PC-3 (cell line): ENCODE data around the gene SLC38A10. TPM values are rescaled to one million over a fixed set of nuclear protein-coding genes. Genes with fewer than 3 reads are reported as not detected.
A peak's percentile ranks its signal among the peaks of the same experiment; 100 is the strongest.

Experiments used
- ATAC-seq: fragments of 200-7000 bp; cut with Tn5 transposase; 2 replicates; pipeline ENCODE4 v1.9.1; 2020; ENCODE audit warnings: mild to moderate bottlenecking, moderate library complexity
- BruUV-seq: library from RNA; stranded (reverse); fragments of 400-500 nt; replicated peaks from 2 replicates; lab custom pipeline; 2021; lab: Mats Ljungman, UMichigan
- CTCF ChIA-PET: fragments of 300-600 bp; sonication (Branson Sonifier 250); formaldehyde crosslinking; loops from one replicate; lab custom pipeline; 2022; ENCODE audit warnings: antibody characterized with exemption; lab: Charles Lee
- POLR2A ChIA-PET: fragments of 300-600 bp; sonication (Branson Sonifier 250); formaldehyde crosslinking; loops from one replicate; lab custom pipeline; 2022; ENCODE audit warnings: antibody characterized with exemption; ENCODE audit not compliant: unreplicated experiment; lab: Charles Lee
- DNase-seq: peaks from one replicate; pipeline ENCODE4 v3.0.0-alpha.2; 2015
- H2AFZ ChIP-seq: fragments of 300-600 bp; sonication (generic); 2 replicates; pipeline ENCODE4 v1.6.0; 2016; ENCODE audit warnings: antibody characterized with exemption, low read length
- H3F3A ChIP-seq: fragments of 300-600 bp; sonication (generic); one replicate; pipeline ENCODE4 v1.6.0; 2017; ENCODE audit warnings: antibody characterized with exemption, low read length, control low read depth, mild to moderate bottlenecking; ENCODE audit not compliant: unreplicated experiment
- H3K27ac ChIP-seq: fragments of 300-600 bp; sonication (generic); 2 replicates; pipeline ENCODE4 v1.5.1; 2016; ENCODE audit warnings: mild to moderate bottlenecking, low read length
- H3K27me3 ChIP-seq: fragments of 300-600 bp; sonication (generic); 2 replicates; pipeline ENCODE4 v1.6.1; 2016; ENCODE audit warnings: low read length, mixed read lengths
- H3K36me3 ChIP-seq: fragments of 300-600 bp; sonication (generic); 2 replicates; pipeline ENCODE4 v1.6.1; 2016; ENCODE audit warnings: low read depth, mixed run types, low read length, mixed read lengths
- H3K4me1 ChIP-seq: fragments of 300-600 bp; sonication (generic); 2 replicates; pipeline ENCODE4 v1.5.1; 2016; ENCODE audit warnings: low read length; ENCODE audit not compliant: insufficient read depth
- H3K4me2 ChIP-seq: fragments of 300-600 bp; sonication (generic); 2 replicates; pipeline ENCODE4 v1.6.0; 2016; ENCODE audit warnings: low read length
- H3K4me3 ChIP-seq: fragments of 300-600 bp; sonication (generic); 2 replicates; pipeline ENCODE4 v1.5.1; 2016; ENCODE audit warnings: mild to moderate bottlenecking, low read length, mixed read lengths
- H3K79me2 ChIP-seq: fragments of 300-600 bp; sonication (generic); 2 replicates; pipeline ENCODE4 v1.6.1; 2017; ENCODE audit warnings: low read length, mixed read lengths
- H3K9ac ChIP-seq: fragments of 300-600 bp; sonication (generic); 2 replicates; pipeline ENCODE4 v1.6.0; 2016; ENCODE audit warnings: mild to moderate bottlenecking, low read length
- H3K9me2 ChIP-seq: fragments of 300-600 bp; sonication (generic); replicated peaks from 2 replicates; pipeline ENCODE4 v1.6.1; 2016; ENCODE audit warnings: mixed run types, low read length, mixed read lengths
- H3K9me3 ChIP-seq: fragments of 300-600 bp; sonication (generic); 2 replicates; pipeline ENCODE4 v1.6.1; 2016; ENCODE audit warnings: low read length, mixed read lengths
- H4K20me1 ChIP-seq: fragments of 300-600 bp; sonication (generic); 2 replicates; pipeline ENCODE4 v1.6.1; 2016; ENCODE audit warnings: low read length, mixed read lengths
- CTCF ChIP-seq: fragments of 300-600 bp; sonication (generic); conservative IDR thresholded peaks from 2 replicates; pipeline ENCODE4 v1.5.1; 2017; ENCODE audit warnings: antibody characterized with exemption, low read depth, mild to moderate bottlenecking, low read length
- EZH2 ChIP-seq: fragments of 300-600 bp; sonication (generic); IDR thresholded peaks from one replicate; pipeline ENCODE4 v1.6.1; 2017; ENCODE audit warnings: antibody characterized with exemption, mild to moderate bottlenecking, low read length; ENCODE audit not compliant: unreplicated experiment
- EZH2phosphoT487 ChIP-seq: fragments of 300-600 bp; sonication (generic); IDR thresholded peaks from 2 replicates; pipeline ENCODE4 v1.6.1; 2018; ENCODE audit warnings: mild to moderate bottlenecking, antibody characterized with exemption, low read length, borderline replicate concordance
- intact Hi-C: fragments of 100-400 bp; cut with micrococcal nuclease; formaldehyde crosslinking; loops from 2 replicates; pipeline ENCODE4 v1.9.0; 2023
- total RNA-seq: library from RNA; depleted of rRNA; stranded (reverse); fragments of >200 nt; gene quantifications from 2 replicates; pipeline ENCODE4 v1.2.3, GENCODE V29; 2014

SLC38A10 gene
- total RNA-seq, 1 experiment from 2014 or later = 77.8 TPM

- H3K4me2 ChIP-seq = no peak overlapping the region
- ChIA-PET POLR2A (interaction anchor here (0.5 to 0.6 kb wide), 2 partner anchors 40 to 143 kb away, joined by 4 to 10 read pairs; partner anchors contain the start of gene SLC38A10), CTCF (interaction anchor here (0.6 to 1.2 kb wide), 6 partner anchors 71 to 1035 kb away, joined by 3 to 6 read pairs (median 3); partner anchors contain the start of genes BAHCC1 and SGSH)
- H2AFZ ChIP-seq = no peak overlapping the region
- peak; percentile 88 for ATAC-seq
- no peaks in the 10 kb centered on the region for H4K20me1 ChIP-seq
- no TSS peak for BruUV-seq
- peak; percentile 77 for DNase-seq
- no peak overlapping the region for H3K4me3 ChIP-seq
- no peak overlapping the region for H3K9ac ChIP-seq
- intact Hi-C loops = loop anchor here (2.0 to 10.0 kb wide), 2 partner anchors 140 to 230 kb away; partner anchors contain the start of gene BAHCC1
- no peaks in the 10 kb centered on the region for H3K9me3 ChIP-seq
- H3F3A ChIP-seq = no peaks in the 10 kb centered on the region
- no peaks in the 10 kb centered on the region for H3K79me2 ChIP-seq
- H3K9me2 ChIP-seq = no peaks in the 10 kb centered on the region
- peaks cover 6% of the 10 kb centered on the region for H3K36me3 ChIP-seq
- no peak overlapping the region for H3K27ac ChIP-seq
- H3K27me3 ChIP-seq = no peaks in the 10 kb centered on the region
- H3K4me1 ChIP-seq = 0 out of 2 replicates have a peak, but pooled peaks cover 3% of the 10 kb centered on the region
- TF ChIP-seq EZH2 (no peak), CTCF (peak; percentile 64)
Measured at GRCh38 chr17:81254955-81255717, 40.0 kb downstream of the SLC38A10 start.

GRCh38 chr17:81253358-81254131 is 41.6 kb downstream of the SLC38A10 start:
- ATAC-seq = no peak

More at GRCh38 chr17:81253358-81254131, 41.6 kb downstream of the SLC38A10 start:
- Histone ChIP-seq H2AFZ (no peak overlapping the region), H3K4me2 (no peak overlapping the region), H3K4me3 (no peak overlapping the region), H3K36me3 (no peaks in the 10 kb centered on the region; the same call in none of the 2 replicates), H4K20me1 (no peaks in the 10 kb centered on the region), H3K79me2 (no peaks in the 10 kb centered on the region), H3K27me3 (no peaks in the 10 kb centered on the region), H3K9ac (no peak overlapping the region), H3K4me1 (0 out of 2 replicates have a peak, but pooled peaks cover 3% of the 10 kb centered on the region), H3K9me2 (no peaks in the 10 kb centered on the region), H3K27ac (no peak overlapping the region), H3F3A (no peaks in the 10 kb centered on the region), H3K9me3 (no peaks in the 10 kb centered on the region)
- peak; percentile 85 for TF ChIP-seq CTCF
- TF ChIP-seq EZH2phosphoT487 = no peak
- no TSS peak for BruUV-seq
- CTCF ChIA-PET = no interaction called here
- DNase-seq = peak; percentile 44
- POLR2A ChIA-PET = no interaction called here
- intact Hi-C loops = loop anchor here (2.0 to 10.0 kb wide), 2 partner anchors 141 to 231 kb away; partner anchors contain the start of gene BAHCC1
